A549 (cell line): ENCODE measurements around the gene APC2.

ENCODE experiments used
- BHLHE40 ChIP-seq: IDR thresholded peaks from 2 replicates; pipeline ENCODE4 v1.6.1; 2012; ENCODE audit warnings: low read depth, low read length, inconsistent platforms
- CBX8 ChIP-seq: fragments of 200-600 bp; sonication (generic); IDR thresholded peaks from 2 replicates; pipeline ENCODE4 v1.6.1; 2016
- CHD2 ChIP-seq: fragments of 150-350 bp; IDR thresholded peaks from 2 replicates; pipeline ENCODE4 v1.6.1; 2014; ENCODE audit warnings: low read length; ENCODE audit not compliant: partially characterized antibody
- EP300 ChIP-seq, 2 experiments: fragments of >200 bp; sonication (Bioruptor Twin); formaldehyde crosslinking; IDR thresholded peaks; 2 replicates in 1 of 2; 3 replicates in 1 of 2; pipeline ENCODE4 v1.6.1; 2016 to 2017
- HEYL ChIP-seq: fragments of 250-450 bp; sonication (Bioruptor Pico); IDR thresholded peaks from 2 replicates; pipeline ENCODE4 v1.8.0; 2021; ENCODE audit warnings: mild to moderate bottlenecking, moderate library complexity
- HOXA7 ChIP-seq: fragments of 250-450 bp; sonication (Bioruptor Pico); IDR thresholded peaks from 2 replicates; pipeline ENCODE4 v1.5.0; 2020; ENCODE audit warnings: mild to moderate bottlenecking, moderate library complexity
- JUNB ChIP-seq: fragments of >200 bp; sonication (Bioruptor Twin); formaldehyde crosslinking; IDR thresholded peaks from 2 replicates; pipeline ENCODE4 v1.6.1; 2016
- KDM5A ChIP-seq: fragments of 200-600 bp; sonication (generic); IDR thresholded peaks from 2 replicates; pipeline ENCODE4 v1.6.1; 2016; ENCODE audit warnings: antibody characterized with exemption, mild to moderate bottlenecking
- POLR2A ChIP-seq: IDR thresholded peaks from 2 replicates; pipeline ENCODE4 v1.6.1; 2012; ENCODE audit warnings: mild to moderate bottlenecking, low read length
- TF ChIP-seq, protein P1 (sequence below): IDR thresholded peaks from 2 replicates; pipeline ENCODE4 v1.6.1; 2012; ENCODE audit warnings: low read depth, borderline replicate concordance
- TF ChIP-seq, protein P2 (sequence below): fragments of >200 bp; sonication (Bioruptor Twin); formaldehyde crosslinking; IDR thresholded peaks from 3 replicates; pipeline ENCODE4 v1.5.1; 2016
- TF ChIP-seq, protein P3 (sequence below): IDR thresholded peaks from 2 replicates; pipeline ENCODE4 v1.6.1; 2012
- TF ChIP-seq, protein P4 (sequence below): fragments of >200 bp; sonication (Bioruptor Twin); formaldehyde crosslinking; IDR thresholded peaks from 3 replicates; pipeline ENCODE4 v1.6.1; 2016
- TF ChIP-seq, protein P5 (sequence below): fragments of 200-600 bp; sonication (generic); IDR thresholded peaks from 2 replicates; pipeline ENCODE4 v1.6.1; 2016; ENCODE audit warnings: antibody characterized with exemption, mild to moderate bottlenecking, moderate library complexity

DNA sequence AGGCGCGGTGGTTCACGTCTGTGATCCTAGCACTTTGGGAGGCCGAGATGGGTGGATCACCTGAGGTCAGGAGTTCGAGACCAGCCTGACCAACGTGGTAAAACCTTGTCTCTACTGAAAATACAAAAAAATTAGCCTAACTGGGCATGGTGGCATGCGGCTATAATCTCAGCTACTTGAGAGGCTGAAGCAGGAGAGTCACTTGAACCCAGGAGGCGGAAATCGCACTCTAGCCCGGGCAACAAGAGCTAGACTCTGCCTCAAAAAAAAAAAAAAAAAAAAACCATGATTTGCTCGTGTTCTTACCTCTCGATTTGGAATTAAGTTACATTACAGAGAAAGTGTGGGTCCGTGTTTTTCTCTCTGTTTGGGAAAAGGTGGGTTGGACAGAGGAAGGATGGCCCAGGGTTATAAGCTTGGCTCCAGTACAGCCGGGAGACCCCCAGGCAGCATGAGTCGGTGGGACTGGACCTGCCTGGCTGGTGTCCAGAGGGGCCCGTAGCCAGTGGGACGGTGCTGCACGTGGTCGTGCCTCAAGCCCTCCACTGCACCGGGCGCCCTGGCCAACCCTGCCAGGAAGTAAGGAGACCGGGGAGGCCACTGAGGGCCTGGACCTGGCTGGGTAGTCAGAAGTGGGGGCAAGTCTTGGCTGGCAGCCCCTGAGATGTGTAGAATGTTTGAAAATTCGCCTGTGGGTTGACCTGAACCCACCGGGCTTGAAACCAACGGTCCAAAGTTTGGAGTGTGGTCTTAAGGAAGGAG is 8.1 kb upstream of the APC2 start:
- TF ChIP-seq, protein P1, sequence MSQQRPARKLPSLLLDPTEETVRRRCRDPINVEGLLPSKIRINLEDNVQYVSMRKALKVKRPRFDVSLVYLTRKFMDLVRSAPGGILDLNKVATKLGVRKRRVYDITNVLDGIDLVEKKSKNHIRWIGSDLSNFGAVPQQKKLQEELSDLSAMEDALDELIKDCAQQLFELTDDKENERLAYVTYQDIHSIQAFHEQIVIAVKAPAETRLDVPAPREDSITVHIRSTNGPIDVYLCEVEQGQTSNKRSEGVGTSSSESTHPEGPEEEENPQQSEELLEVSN = no peak
- TF ChIP-seq, protein P2, sequence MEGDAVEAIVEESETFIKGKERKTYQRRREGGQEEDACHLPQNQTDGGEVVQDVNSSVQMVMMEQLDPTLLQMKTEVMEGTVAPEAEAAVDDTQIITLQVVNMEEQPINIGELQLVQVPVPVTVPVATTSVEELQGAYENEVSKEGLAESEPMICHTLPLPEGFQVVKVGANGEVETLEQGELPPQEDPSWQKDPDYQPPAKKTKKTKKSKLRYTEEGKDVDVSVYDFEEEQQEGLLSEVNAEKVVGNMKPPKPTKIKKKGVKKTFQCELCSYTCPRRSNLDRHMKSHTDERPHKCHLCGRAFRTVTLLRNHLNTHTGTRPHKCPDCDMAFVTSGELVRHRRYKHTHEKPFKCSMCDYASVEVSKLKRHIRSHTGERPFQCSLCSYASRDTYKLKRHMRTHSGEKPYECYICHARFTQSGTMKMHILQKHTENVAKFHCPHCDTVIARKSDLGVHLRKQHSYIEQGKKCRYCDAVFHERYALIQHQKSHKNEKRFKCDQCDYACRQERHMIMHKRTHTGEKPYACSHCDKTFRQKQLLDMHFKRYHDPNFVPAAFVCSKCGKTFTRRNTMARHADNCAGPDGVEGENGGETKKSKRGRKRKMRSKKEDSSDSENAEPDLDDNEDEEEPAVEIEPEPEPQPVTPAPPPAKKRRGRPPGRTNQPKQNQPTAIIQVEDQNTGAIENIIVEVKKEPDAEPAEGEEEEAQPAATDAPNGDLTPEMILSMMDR = no peak
- TF ChIP-seq CHD2 (no peak), EP300 (IDR thresholded peaks at IDR 0.05) (no peak), HOXA7 (CRISPR knock-in tag) (no peak), JUNB (no peak), POLR2A (no peak), BHLHE40 (no peak), CBX8 (no peak), KDM5A (no peak), HEYL (no peak)
- TF ChIP-seq, protein P3, sequence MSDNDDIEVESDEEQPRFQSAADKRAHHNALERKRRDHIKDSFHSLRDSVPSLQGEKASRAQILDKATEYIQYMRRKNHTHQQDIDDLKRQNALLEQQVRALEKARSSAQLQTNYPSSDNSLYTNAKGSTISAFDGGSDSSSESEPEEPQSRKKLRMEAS = no peak
- TF ChIP-seq, protein P4, sequence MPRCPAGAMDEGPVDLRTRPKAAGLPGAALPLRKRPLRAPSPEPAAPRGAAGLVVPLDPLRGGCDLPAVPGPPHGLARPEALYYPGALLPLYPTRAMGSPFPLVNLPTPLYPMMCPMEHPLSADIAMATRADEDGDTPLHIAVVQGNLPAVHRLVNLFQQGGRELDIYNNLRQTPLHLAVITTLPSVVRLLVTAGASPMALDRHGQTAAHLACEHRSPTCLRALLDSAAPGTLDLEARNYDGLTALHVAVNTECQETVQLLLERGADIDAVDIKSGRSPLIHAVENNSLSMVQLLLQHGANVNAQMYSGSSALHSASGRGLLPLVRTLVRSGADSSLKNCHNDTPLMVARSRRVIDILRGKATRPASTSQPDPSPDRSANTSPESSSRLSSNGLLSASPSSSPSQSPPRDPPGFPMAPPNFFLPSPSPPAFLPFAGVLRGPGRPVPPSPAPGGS = no peak
- TF ChIP-seq, protein P5, sequence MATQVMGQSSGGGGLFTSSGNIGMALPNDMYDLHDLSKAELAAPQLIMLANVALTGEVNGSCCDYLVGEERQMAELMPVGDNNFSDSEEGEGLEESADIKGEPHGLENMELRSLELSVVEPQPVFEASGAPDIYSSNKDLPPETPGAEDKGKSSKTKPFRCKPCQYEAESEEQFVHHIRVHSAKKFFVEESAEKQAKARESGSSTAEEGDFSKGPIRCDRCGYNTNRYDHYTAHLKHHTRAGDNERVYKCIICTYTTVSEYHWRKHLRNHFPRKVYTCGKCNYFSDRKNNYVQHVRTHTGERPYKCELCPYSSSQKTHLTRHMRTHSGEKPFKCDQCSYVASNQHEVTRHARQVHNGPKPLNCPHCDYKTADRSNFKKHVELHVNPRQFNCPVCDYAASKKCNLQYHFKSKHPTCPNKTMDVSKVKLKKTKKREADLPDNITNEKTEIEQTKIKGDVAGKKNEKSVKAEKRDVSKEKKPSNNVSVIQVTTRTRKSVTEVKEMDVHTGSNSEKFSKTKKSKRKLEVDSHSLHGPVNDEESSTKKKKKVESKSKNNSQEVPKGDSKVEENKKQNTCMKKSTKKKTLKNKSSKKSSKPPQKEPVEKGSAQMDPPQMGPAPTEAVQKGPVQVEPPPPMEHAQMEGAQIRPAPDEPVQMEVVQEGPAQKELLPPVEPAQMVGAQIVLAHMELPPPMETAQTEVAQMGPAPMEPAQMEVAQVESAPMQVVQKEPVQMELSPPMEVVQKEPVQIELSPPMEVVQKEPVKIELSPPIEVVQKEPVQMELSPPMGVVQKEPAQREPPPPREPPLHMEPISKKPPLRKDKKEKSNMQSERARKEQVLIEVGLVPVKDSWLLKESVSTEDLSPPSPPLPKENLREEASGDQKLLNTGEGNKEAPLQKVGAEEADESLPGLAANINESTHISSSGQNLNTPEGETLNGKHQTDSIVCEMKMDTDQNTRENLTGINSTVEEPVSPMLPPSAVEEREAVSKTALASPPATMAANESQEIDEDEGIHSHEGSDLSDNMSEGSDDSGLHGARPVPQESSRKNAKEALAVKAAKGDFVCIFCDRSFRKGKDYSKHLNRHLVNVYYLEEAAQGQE = no peak
